HepG2 (cell line): ENCODE measurements around the gene ATG13. TPM values are rescaled to one million over a fixed set of nuclear protein-coding genes. Genes with fewer than 3 reads are reported as not detected.
A peak's percentile ranks its signal among the peaks of the same experiment; 100 is the strongest.

Experiments used
- GMEB1 ChIP-seq: sonication (generic); formaldehyde crosslinking; IDR thresholded peaks from 2 replicates; pipeline ENCODE4 v1.5.1; 2020; ENCODE audit warnings: missing genetic modification reagents, mild to moderate bottlenecking, borderline replicate concordance
- GRHL1 ChIP-seq: sonication (generic); formaldehyde crosslinking; conservative IDR thresholded peaks from 2 replicates; pipeline ENCODE4 v1.8.0; 2022; ENCODE audit warnings: missing genetic modification reagents
- KDM1A ChIP-seq: IDR thresholded peaks from 2 replicates; pipeline ENCODE4 v1.6.1; 2016; ENCODE audit warnings: missing compliant biosample characterization
- MED8 ChIP-seq: sonication (generic); formaldehyde crosslinking; IDR thresholded peaks from 2 replicates; pipeline ENCODE4 v1.8.1; 2023; ENCODE audit warnings: mild to moderate bottlenecking, missing genetic modification reagents; ENCODE audit not compliant: insufficient replicate concordance
- MXD1 ChIP-seq: sonication (generic); formaldehyde crosslinking; IDR thresholded peaks from 2 replicates; pipeline ENCODE4 v1.4.0; 2020; ENCODE audit warnings: mild to moderate bottlenecking, missing genetic modification reagents
- SOX5 ChIP-seq: IDR thresholded peaks from 2 replicates; pipeline ENCODE4 v1.6.1; 2016; ENCODE audit warnings: borderline replicate concordance
- SPEN ChIP-seq: sonication (generic); formaldehyde crosslinking; IDR thresholded peaks from 2 replicates; pipeline ENCODE4 v1.5.1; 2020; ENCODE audit warnings: low read depth, mild to moderate bottlenecking, missing genetic modification reagents
- TIGD3 ChIP-seq: sonication (generic); formaldehyde crosslinking; IDR thresholded peaks from 2 replicates; pipeline ENCODE4 v1.5.1; 2020; ENCODE audit warnings: mild to moderate bottlenecking, missing genetic modification reagents, borderline replicate concordance
- TRIM22 ChIP-seq: fragments of 450-650 bp; IDR thresholded peaks from 2 replicates; pipeline ENCODE4 v1.6.1; 2017
- TRIM24 ChIP-seq: sonication (generic); formaldehyde crosslinking; IDR thresholded peaks from 2 replicates; pipeline ENCODE4 v1.8.0; 2022; ENCODE audit warnings: mild to moderate bottlenecking, missing genetic modification reagents
- ZFY ChIP-seq: sonication (generic); formaldehyde crosslinking; IDR thresholded peaks from 2 replicates; pipeline ENCODE4 v1.4.0; 2020; ENCODE audit warnings: missing genetic modification reagents
- ZNF10 ChIP-seq: sonication (generic); formaldehyde crosslinking; IDR thresholded peaks from 2 replicates; pipeline ENCODE4 v1.4.0; 2020; ENCODE audit warnings: mild to moderate bottlenecking, low read depth, missing genetic modification reagents, borderline replicate concordance
- ZNF160 ChIP-seq: sonication (generic); formaldehyde crosslinking; IDR thresholded peaks from 2 replicates; pipeline ENCODE4 v1.8.0; 2022; ENCODE audit warnings: mild to moderate bottlenecking, inconsistent platforms, missing genetic modification reagents
- ZNF251 ChIP-seq: sonication (generic); formaldehyde crosslinking; IDR thresholded peaks from 2 replicates; pipeline ENCODE4 v1.9.0; 2021; ENCODE audit warnings: mild to moderate bottlenecking, missing genetic modification reagents
- ZNF256 ChIP-seq: sonication (generic); formaldehyde crosslinking; conservative IDR thresholded peaks from 2 replicates; pipeline ENCODE4 v1.4.0; 2020; ENCODE audit warnings: missing genetic modification reagents
- ZNF264 ChIP-seq: sonication (generic); formaldehyde crosslinking; IDR thresholded peaks from 2 replicates; pipeline ENCODE4 v1.4.0; 2020; ENCODE audit warnings: missing genetic modification reagents
- ZNF569 ChIP-seq: sonication (generic); formaldehyde crosslinking; IDR thresholded peaks from 2 replicates; pipeline ENCODE4 v1.5.0; 2020; ENCODE audit warnings: mild to moderate bottlenecking, missing genetic modification reagents, moderate library complexity, borderline replicate concordance
- ZNF616 ChIP-seq: sonication (generic); formaldehyde crosslinking; IDR thresholded peaks from 2 replicates; pipeline ENCODE4 v1.5.0; 2020; ENCODE audit warnings: low read depth, mild to moderate bottlenecking, missing genetic modification reagents
- ZNF781 ChIP-seq: sonication (generic); formaldehyde crosslinking; IDR thresholded peaks from 2 replicates; pipeline ENCODE4 v1.5.1; 2020; ENCODE audit warnings: borderline replicate concordance, mild to moderate bottlenecking, missing genetic modification reagents; ENCODE audit errors: not compliant biosample characterization
- ZSCAN25 ChIP-seq: sonication (generic); formaldehyde crosslinking; IDR thresholded peaks from 2 replicates; pipeline ENCODE4 v1.8.0; 2022; ENCODE audit warnings: mild to moderate bottlenecking, missing genetic modification reagents
- polyA plus RNA-seq, 8 experiments: library from polyadenylated mRNA; depleted of rRNA in 3 of 8; stranded (reverse) in 7 of 8; unstranded in 1 of 8; fragments of >200 nt; fragmentation: Illumina TruSeq in 4 of 8; extraction: Trizol in 4 of 8; gene quantifications; 2 replicates each; pipeline versions ENCODE4 v1.2.1 to v1.2.3, GENCODE V29; 2011 to 2016; ENCODE audit warnings: low read depth in 4 of 8, missing spikeins in 1 of 8, mixed read lengths in 1 of 8; ENCODE audit not compliant: insufficient read depth in 1 of 8
- total RNA-seq, 5 experiments: library from RNA; depleted of rRNA; stranded (reverse); fragments of >200 nt; fragmentation: Illumina TruSeq; extraction: Trizol; gene quantifications; 2 replicates each; pipeline ENCODE4 v1.2.3, GENCODE V29; 2016; ENCODE audit warnings: low read depth in 1 of 5

ATG13 gene
- total and polyA plus RNA-seq, 2 of the 13 experiments (the other 11 are each of a cell fraction or from before 2014, with no cell fraction given): 55.0 to 77.3 TPM

GRCh38 chr11:46718155-46719019 lies 101.0 kb downstream of the ATG13 start (continued):
- TF ChIP-seq TIGD3 (CRISPR knock-in tag) (no peak), GMEB1 (CRISPR knock-in tag) (peak; percentile 40; the same call in 1 of the 2 replicates), MED8 (CRISPR knock-in tag) (peak; percentile 92), MXD1 (CRISPR knock-in tag) (no peak), ZNF251 (CRISPR knock-in tag) (no peak), ZNF616 (no peak), ZNF264 (CRISPR knock-in tag) (peak; percentile 60; the same call in 1 of the 2 replicates), SOX5 (CRISPR knock-in tag) (peak; percentile 95), ZFY (CRISPR knock-in tag) (peak; percentile 84), ZNF160 (CRISPR knock-in tag) (no peak), KDM1A (CRISPR knock-in tag) (peak; percentile 93), TRIM24 (CRISPR knock-in tag) (no peak; the same call in 1 of the 2 replicates), GRHL1 (CRISPR knock-in tag) (no peak), ZNF569 (CRISPR knock-in tag) (no peak), ZNF10 (CRISPR knock-in tag) (no peak), ZNF256 (0 out of 2 replicates have a peak, but pooled peaks have one; percentile 23), TRIM22 (no peak), ZSCAN25 (CRISPR knock-in tag) (peak; percentile 98), SPEN (CRISPR knock-in tag) (peak; percentile 77), ZNF781 (no peak)
